Brain microvascular endothelial cell (primary cell): ENCODE measurements around the gene FLT1.

Experiments used
- DNase-seq: peaks from one replicate; pipeline ENCODE4 v3.0.0-alpha.2; 2020
- H3K27ac ChIP-seq: fragments of 250-450 bp; sonication (Bioruptor Pico); 2 replicates; pipeline ENCODE4 v1.5.1; 2020; ENCODE audit warnings: mild to moderate bottlenecking, moderate library complexity
- H3K27me3 ChIP-seq: fragments of 250-450 bp; sonication (Bioruptor Pico); replicated peaks from 2 replicates; pipeline ENCODE4 v1.5.1; 2020; ENCODE audit warnings: mild to moderate bottlenecking
- H3K36me3 ChIP-seq: fragments of 250-450 bp; sonication (Bioruptor Pico); replicated peaks from 2 replicates; pipeline ENCODE4 v1.5.1; 2020; ENCODE audit warnings: mild to moderate bottlenecking
- H3K4me3 ChIP-seq: 2 replicates; pipeline ENCODE4 v1.5.1; 2011; ENCODE audit warnings: low read depth, mild to moderate bottlenecking, control low read depth, low read length, moderate library complexity
- in situ Hi-C: cut with HindIII; loops from 2 replicates; pipeline ENCODE4 v1.10.0; 2017; ENCODE audit warnings: low sequenced_read_pairs, low pct_ligation_motif_present
- TF ChIP-seq, protein P1 (sequence below): IDR thresholded peaks from 2 replicates; pipeline ENCODE4 v1.5.1; 2011; ENCODE audit warnings: low read depth, mild to moderate bottlenecking, moderate library complexity, low read length, control low read depth, inconsistent platforms; ENCODE audit errors: missing control alignments

Gene FLT1

DNA sequence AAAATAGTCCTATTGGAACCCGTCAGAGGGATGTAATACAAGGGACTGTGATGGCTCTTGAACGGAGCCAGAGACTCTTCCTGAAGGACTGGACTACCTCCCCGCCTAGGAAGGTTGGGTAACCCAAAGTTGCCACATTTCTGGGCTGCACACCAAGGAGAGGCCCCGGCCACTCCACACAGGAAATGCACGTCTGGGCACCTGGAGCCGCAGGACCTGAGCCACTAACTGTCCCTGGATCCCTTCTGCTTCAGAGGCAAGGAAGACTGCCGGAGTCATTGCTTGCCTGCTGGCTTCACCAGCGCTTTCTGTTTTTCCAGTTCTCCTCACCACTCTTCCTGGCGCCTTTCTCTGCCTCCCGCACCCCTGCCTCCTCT lies 1.2 kb upstream of the FLT1 start:
- Histone ChIP-seq H3K27me3 (no peaks in the 10 kb centered on the region), H3K27ac (no peak overlapping the region), H3K4me3 (no peak overlapping the region), H3K36me3 (no peaks in the 10 kb centered on the region)
- DNase-seq: no peak
- TF ChIP-seq, protein P1, sequence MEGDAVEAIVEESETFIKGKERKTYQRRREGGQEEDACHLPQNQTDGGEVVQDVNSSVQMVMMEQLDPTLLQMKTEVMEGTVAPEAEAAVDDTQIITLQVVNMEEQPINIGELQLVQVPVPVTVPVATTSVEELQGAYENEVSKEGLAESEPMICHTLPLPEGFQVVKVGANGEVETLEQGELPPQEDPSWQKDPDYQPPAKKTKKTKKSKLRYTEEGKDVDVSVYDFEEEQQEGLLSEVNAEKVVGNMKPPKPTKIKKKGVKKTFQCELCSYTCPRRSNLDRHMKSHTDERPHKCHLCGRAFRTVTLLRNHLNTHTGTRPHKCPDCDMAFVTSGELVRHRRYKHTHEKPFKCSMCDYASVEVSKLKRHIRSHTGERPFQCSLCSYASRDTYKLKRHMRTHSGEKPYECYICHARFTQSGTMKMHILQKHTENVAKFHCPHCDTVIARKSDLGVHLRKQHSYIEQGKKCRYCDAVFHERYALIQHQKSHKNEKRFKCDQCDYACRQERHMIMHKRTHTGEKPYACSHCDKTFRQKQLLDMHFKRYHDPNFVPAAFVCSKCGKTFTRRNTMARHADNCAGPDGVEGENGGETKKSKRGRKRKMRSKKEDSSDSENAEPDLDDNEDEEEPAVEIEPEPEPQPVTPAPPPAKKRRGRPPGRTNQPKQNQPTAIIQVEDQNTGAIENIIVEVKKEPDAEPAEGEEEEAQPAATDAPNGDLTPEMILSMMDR: no peak
- in situ Hi-C loops: no loop called here

DNA sequence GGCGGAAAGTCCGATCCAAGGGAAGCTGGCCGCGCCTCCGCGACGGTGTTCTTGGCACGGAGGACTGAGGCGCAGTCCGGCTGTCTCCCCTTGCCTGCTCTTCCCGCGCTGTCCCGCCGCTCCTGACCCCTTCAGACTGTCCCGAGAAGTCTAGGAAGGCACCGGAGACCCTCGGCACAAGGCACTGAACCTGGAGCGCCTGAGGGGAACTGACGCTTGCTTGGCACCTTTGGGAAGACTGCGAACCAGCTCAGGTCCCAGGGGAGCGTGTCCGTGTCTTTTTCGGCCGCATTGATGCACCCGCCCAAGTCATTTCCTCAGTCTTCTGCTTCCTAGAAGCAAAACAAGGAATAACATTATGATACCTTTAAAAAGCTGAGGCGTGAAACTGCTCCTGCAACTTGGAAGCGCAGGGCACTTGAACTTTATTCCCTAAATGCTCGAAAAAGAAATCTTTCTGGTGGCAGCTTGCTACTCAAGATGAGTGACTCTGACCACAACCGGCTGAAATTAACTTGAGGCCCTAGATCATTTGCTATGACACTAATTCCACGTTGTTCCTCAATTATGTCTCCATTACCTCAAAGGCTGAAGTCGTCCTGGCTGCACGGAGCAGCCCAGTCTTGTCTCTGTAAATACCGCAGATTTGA lies 735 bp upstream of the FLT1 start:
- Histone ChIP-seq H3K27me3 (no peaks in the 10 kb centered on the region), H3K27ac (no peak overlapping the region), H3K36me3 (no peaks in the 10 kb centered on the region), H3K4me3 (peak overlapping the region; percentile 63)
- in situ Hi-C loops: no loop called here
- no peak for DNase-seq
- TF ChIP-seq, protein P1: no peak

DNA sequence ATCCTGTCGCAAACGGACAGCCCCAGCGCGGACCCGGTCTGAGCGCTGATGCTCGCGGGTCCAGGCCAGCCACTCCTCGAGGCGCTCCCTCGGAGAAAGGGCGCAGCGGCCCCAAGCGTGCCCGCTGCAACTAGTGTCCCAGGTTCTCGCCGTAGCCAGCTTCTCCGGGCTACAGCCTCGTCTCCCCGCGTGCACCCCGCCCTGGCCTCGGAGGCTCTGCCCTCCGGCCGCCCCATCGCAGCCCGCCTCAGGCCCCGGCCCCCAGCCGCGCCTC lies 487 bp downstream of the FLT1 start:
- H3K4me3 ChIP-seq: peak overlapping the region; percentile 63
- TF ChIP-seq, protein P1: no peak
- H3K27me3 ChIP-seq: no peaks in the 10 kb centered on the region
- no peaks in the 10 kb centered on the region for H3K36me3 ChIP-seq
- no peak for DNase-seq
- in situ Hi-C loops: no loop called here
- no peak overlapping the region for H3K27ac ChIP-seq

DNA sequence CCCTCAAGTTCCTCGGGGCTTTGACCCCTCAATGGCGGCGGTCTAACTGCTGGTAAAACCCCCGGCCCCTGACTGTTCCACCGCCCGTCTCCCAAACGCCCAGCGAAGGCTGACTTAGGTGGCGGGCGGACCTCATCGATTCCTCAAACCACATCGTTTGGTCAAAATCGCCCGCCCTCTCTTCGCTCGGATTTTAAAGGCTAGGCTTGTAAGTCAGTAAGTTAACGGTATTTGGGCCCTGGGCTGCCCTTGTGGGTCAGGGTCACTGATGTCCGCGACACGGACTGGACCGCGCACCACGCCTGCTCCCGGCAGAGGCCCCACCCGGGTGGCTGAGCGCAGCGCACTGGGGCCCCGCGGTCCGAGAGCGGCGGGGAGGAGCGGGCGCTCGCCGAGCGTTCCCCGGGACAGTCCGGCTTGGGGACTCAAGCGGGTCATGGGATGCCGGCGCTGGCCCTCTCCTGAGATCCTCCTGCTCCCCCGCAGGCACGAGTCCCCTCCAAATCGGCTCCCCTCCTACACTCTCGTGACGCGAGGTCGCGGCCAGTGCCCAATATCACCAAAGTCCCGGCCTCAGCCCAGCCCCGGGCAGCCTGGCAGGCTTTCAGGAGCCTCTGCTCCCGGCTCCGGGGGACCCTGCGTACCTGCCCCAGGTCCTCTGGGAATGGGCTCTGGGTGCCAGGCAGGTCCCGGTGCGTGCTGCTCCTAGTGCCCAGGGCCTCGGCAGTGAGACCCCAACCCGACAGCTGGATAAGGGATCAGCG lies 1.0 kb downstream of the FLT1 start:
- Histone ChIP-seq H3K27ac (no peak overlapping the region), H3K4me3 (peak overlapping the region; percentile 63), H3K27me3 (no peaks in the 10 kb centered on the region), H3K36me3 (no peaks in the 10 kb centered on the region)
- TF ChIP-seq, protein P1: no peak
- DNase-seq: no peak
- in situ Hi-C loops: no loop called here

- no peak for DNase-seq
- Histone ChIP-seq H3K36me3 (no peaks in the 10 kb centered on the region), H3K27me3 (no peaks in the 10 kb centered on the region), H3K27ac (no peak overlapping the region), H3K4me3 (peak overlapping the region; percentile 63)
- TF ChIP-seq, protein P1: no peak
- in situ Hi-C loops: no loop called here
Measured at GRCh38 chr13:28492569-28493367, 2.2 kb downstream of the FLT1 start.
